Measurements from ENCODE around the gene NLN.

The NLN gene

GRCh38 chr5:65808251-65808741, 86.3 kb downstream of the NLN start:
- Mint-ChIP-seq H3K36me3 (ENCODE audit: insufficient read depth) (no peaks in the 10 kb centered on the region), H3K4me1 (peaks cover 12% of the 10 kb centered on the region), H3K27ac (ENCODE audit: low read depth) (no peak overlapping the region)

GRCh38 chr5:65808818-65809217, 86.8 kb downstream of the NLN start:
- no peak for ATAC-seq (replicated peaks; ENCODE audit: extremely low read depth, poor library complexity, severe bottlenecking)
- H3K4me3 Mint-ChIP-seq = no peak overlapping the region
- DNase-seq (ENCODE audit: low spot score in 2 of 2) = no peak
- no peaks in the 10 kb centered on the region for H3K9me3 Mint-ChIP-seq
- no peaks in the 10 kb centered on the region for H3K27me3 Mint-ChIP-seq
- no peaks in the 10 kb centered on the region for H3K36me3 Mint-ChIP-seq (ENCODE audit: insufficient read depth)
- no peak overlapping the region for H3K27ac Mint-ChIP-seq (ENCODE audit: low read depth)
- peaks cover 8% of the 10 kb centered on the region for H3K4me1 Mint-ChIP-seq

More at GRCh38 chr5:65808251-65808741, 86.3 kb downstream of the NLN start:
- DNase-seq (ENCODE audit: low spot score in 2 of 2) (no peak), ATAC-seq (replicated peaks; ENCODE audit: extremely low read depth, poor library complexity, severe bottlenecking) (no peak)
- Mint-ChIP-seq H3K9me3 (no peaks in the 10 kb centered on the region), H3K27me3 (no peaks in the 10 kb centered on the region), H3K4me3 (no peak overlapping the region)

- Mint-ChIP-seq H3K27ac (ENCODE audit: low read depth) (no peak overlapping the region), H3K36me3 (ENCODE audit: insufficient read depth) (no peaks in the 10 kb centered on the region), H3K4me1 (no peaks in the 10 kb centered on the region), H3K4me3 (no peak overlapping the region), H3K9me3 (no peaks in the 10 kb centered on the region), H3K27me3 (no peaks in the 10 kb centered on the region)
- DNase-seq (ENCODE audit: low spot score in 2 of 2) (no peak), ATAC-seq (replicated peaks; ENCODE audit: extremely low read depth, poor library complexity, severe bottlenecking) (no peak)
Observed at GRCh38 chr5:65809817-65810531, 88.0 kb downstream of the NLN start.

GRCh38 chr5:65811004-65811403, 89.0 kb downstream of the NLN start:
- DNase-seq (ENCODE audit: low spot score in 2 of 2) (no peak), ATAC-seq (replicated peaks; ENCODE audit: extremely low read depth, poor library complexity, severe bottlenecking) (no peak)
- no peak overlapping the region for H3K27ac Mint-ChIP-seq (ENCODE audit: low read depth)
- H3K27me3 Mint-ChIP-seq = no peaks in the 10 kb centered on the region
- no peaks in the 10 kb centered on the region for H3K9me3 Mint-ChIP-seq
- no peaks in the 10 kb centered on the region for H3K4me1 Mint-ChIP-seq
- H3K36me3 Mint-ChIP-seq (ENCODE audit: insufficient read depth) = no peaks in the 10 kb centered on the region
- H3K4me3 Mint-ChIP-seq = no peak overlapping the region

- DNase-seq (ENCODE audit: low spot score in 2 of 2) (no peak), ATAC-seq (replicated peaks; ENCODE audit: extremely low read depth, poor library complexity, severe bottlenecking) (no peak)
- no peaks in the 10 kb centered on the region for H3K4me1 Mint-ChIP-seq
- H3K9me3 Mint-ChIP-seq = no peaks in the 10 kb centered on the region
- H3K36me3 Mint-ChIP-seq (ENCODE audit: insufficient read depth) = no peaks in the 10 kb centered on the region
- no peaks in the 10 kb centered on the region for H3K27me3 Mint-ChIP-seq
- no peak overlapping the region for H3K4me3 Mint-ChIP-seq
- H3K27ac Mint-ChIP-seq (ENCODE audit: low read depth) = no peak overlapping the region
Observed at GRCh38 chr5:65811885-65812284, 89.9 kb downstream of the NLN start.

GRCh38 chr5:65812648-65813047, 90.6 kb downstream of the NLN start:
- H3K4me3 Mint-ChIP-seq = no peak overlapping the region
- no peak for ATAC-seq (replicated peaks; ENCODE audit: extremely low read depth, poor library complexity, severe bottlenecking)
- H3K27me3 Mint-ChIP-seq = no peaks in the 10 kb centered on the region
- H3K9me3 Mint-ChIP-seq = no peaks in the 10 kb centered on the region
- DNase-seq (ENCODE audit: low spot score in 2 of 2) = no peak
- H3K27ac Mint-ChIP-seq (ENCODE audit: low read depth) = no peak overlapping the region
- H3K36me3 Mint-ChIP-seq (ENCODE audit: insufficient read depth) = no peaks in the 10 kb centered on the region
- H3K4me1 Mint-ChIP-seq = no peaks in the 10 kb centered on the region

GRCh38 chr5:65813174-65813573, 91.2 kb downstream of the NLN start:
- no peak for ATAC-seq (replicated peaks; ENCODE audit: extremely low read depth, poor library complexity, severe bottlenecking)
- no peak for DNase-seq (ENCODE audit: low spot score in 2 of 2)
- no peaks in the 10 kb centered on the region for H3K9me3 Mint-ChIP-seq
- no peak overlapping the region for H3K27ac Mint-ChIP-seq (ENCODE audit: low read depth)
- no peak overlapping the region for H3K4me3 Mint-ChIP-seq
- no peaks in the 10 kb centered on the region for H3K27me3 Mint-ChIP-seq
- no peaks in the 10 kb centered on the region for H3K36me3 Mint-ChIP-seq (ENCODE audit: insufficient read depth)
- H3K4me1 Mint-ChIP-seq = no peaks in the 10 kb centered on the region

- Mint-ChIP-seq H3K36me3 (ENCODE audit: insufficient read depth) (no peaks in the 10 kb centered on the region), H3K27ac (ENCODE audit: low read depth) (no peak overlapping the region), H3K27me3 (no peaks in the 10 kb centered on the region), H3K4me3 (no peak overlapping the region), H3K9me3 (no peaks in the 10 kb centered on the region), H3K4me1 (no peaks in the 10 kb centered on the region)
- ATAC-seq (replicated peaks; ENCODE audit: extremely low read depth, poor library complexity, severe bottlenecking) (no peak), DNase-seq (ENCODE audit: low spot score in 2 of 2) (no peak)
Observed at GRCh38 chr5:65815161-65815560, 93.2 kb downstream of the NLN start.

GRCh38 chr5:65816729-65817128, 94.7 kb downstream of the NLN start:
- Mint-ChIP-seq H3K4me3 (no peak overlapping the region), H3K27me3 (no peaks in the 10 kb centered on the region), H3K36me3 (ENCODE audit: insufficient read depth) (no peaks in the 10 kb centered on the region), H3K9me3 (no peaks in the 10 kb centered on the region), H3K4me1 (no peaks in the 10 kb centered on the region), H3K27ac (ENCODE audit: low read depth) (no peak overlapping the region)
- ATAC-seq (replicated peaks; ENCODE audit: extremely low read depth, poor library complexity, severe bottlenecking) = no peak
- DNase-seq (ENCODE audit: low spot score in 2 of 2) = no peak

- Mint-ChIP-seq H3K4me1 (no peaks in the 10 kb centered on the region), H3K27me3 (no peaks in the 10 kb centered on the region), H3K9me3 (no peaks in the 10 kb centered on the region), H3K27ac (ENCODE audit: low read depth) (no peak overlapping the region), H3K4me3 (no peak overlapping the region), H3K36me3 (ENCODE audit: insufficient read depth) (no peaks in the 10 kb centered on the region)
- ATAC-seq (replicated peaks; ENCODE audit: extremely low read depth, poor library complexity, severe bottlenecking) (no peak), DNase-seq (ENCODE audit: low spot score in 2 of 2) (no peak)
Observed at GRCh38 chr5:65817931-65818330, 95.9 kb downstream of the NLN start.

GRCh38 chr5:65818592-65818991, 96.6 kb downstream of the NLN start:
- Mint-ChIP-seq H3K4me1 (no peaks in the 10 kb centered on the region), H3K36me3 (ENCODE audit: insufficient read depth) (no peaks in the 10 kb centered on the region), H3K9me3 (no peaks in the 10 kb centered on the region), H3K4me3 (no peak overlapping the region), H3K27me3 (no peaks in the 10 kb centered on the region), H3K27ac (ENCODE audit: low read depth) (no peak overlapping the region)
- ATAC-seq (replicated peaks; ENCODE audit: extremely low read depth, poor library complexity, severe bottlenecking) (no peak), DNase-seq (ENCODE audit: low spot score in 2 of 2) (no peak)

GRCh38 chr5:65819215-65819904, 97.4 kb downstream of the NLN start:
- no peaks in the 10 kb centered on the region for H3K36me3 Mint-ChIP-seq (ENCODE audit: insufficient read depth)
- no peak overlapping the region for H3K27ac Mint-ChIP-seq (ENCODE audit: low read depth)
- ATAC-seq (replicated peaks; ENCODE audit: extremely low read depth, poor library complexity, severe bottlenecking) (no peak), DNase-seq (ENCODE audit: low spot score in 2 of 2) (no peak)
- no peaks in the 10 kb centered on the region for H3K4me1 Mint-ChIP-seq
- H3K9me3 Mint-ChIP-seq = no peaks in the 10 kb centered on the region
- H3K4me3 Mint-ChIP-seq = no peak overlapping the region
- H3K27me3 Mint-ChIP-seq = no peaks in the 10 kb centered on the region

GRCh38 chr5:65819905-65820240, 97.9 kb downstream of the NLN start:
- Mint-ChIP-seq H3K36me3 (ENCODE audit: insufficient read depth) (peaks cover 2% of the 10 kb centered on the region), H3K4me1 (no peaks in the 10 kb centered on the region), H3K27me3 (no peaks in the 10 kb centered on the region), H3K27ac (ENCODE audit: low read depth) (no peak overlapping the region), H3K9me3 (no peaks in the 10 kb centered on the region), H3K4me3 (no peak overlapping the region)
- ATAC-seq (replicated peaks; ENCODE audit: extremely low read depth, poor library complexity, severe bottlenecking) = no peak
- no peak for DNase-seq (ENCODE audit: low spot score in 2 of 2)
